ENCODE results near the gene VEGFD.

GRCh38 chrX:15416133-15416993 lies 32.1 kb upstream of the VEGFD start:
- TF ChIP-seq EZH2 (IDR thresholded peaks at IDR 0.05; ENCODE audit: borderline replicate concordance, low read depth, low read length, severe bottlenecking) (no peak), POLR2AphosphoS5 (IDR thresholded peaks at IDR 0.05; ENCODE audit: insufficient read depth, low read depth, low read length) (no peak), CTCF (IDR thresholded peaks at IDR 0.05; ENCODE audit: extremely low read depth in 1 of 2, insufficient read depth in 1 of 2, low read depth in 1 of 2, low read length in 2 of 2) (no peak), POLR2A (IDR thresholded peaks at IDR 0.05; ENCODE audit: low read depth, low read length) (no peak), MYC (IDR thresholded peaks at IDR 0.05; ENCODE audit: low read depth, low read length) (no peak), JUN (IDR thresholded peaks at IDR 0.05; ENCODE audit: borderline replicate concordance, insufficient read depth, insufficient read length, low read depth) (no peak), GATA2 (IDR thresholded peaks at IDR 0.05; ENCODE audit: insufficient read depth, insufficient read length, low read depth, low read length) (no peak)
- TF ChIP-seq, protein P1, sequence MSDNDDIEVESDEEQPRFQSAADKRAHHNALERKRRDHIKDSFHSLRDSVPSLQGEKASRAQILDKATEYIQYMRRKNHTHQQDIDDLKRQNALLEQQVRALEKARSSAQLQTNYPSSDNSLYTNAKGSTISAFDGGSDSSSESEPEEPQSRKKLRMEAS (IDR thresholded peaks at IDR 0.05; ENCODE audit: insufficient read depth, insufficient read length): no peak
